ENCODE results near the gene SIPA1L3.

Gene SIPA1L3

GRCh38 chr19:38003438-38004185 is 96.6 kb downstream of the SIPA1L3 start:
- DNase-seq = no peak

GRCh38 chr19:38004186-38004520 is 97.1 kb downstream of the SIPA1L3 start:
- no peak for DNase-seq

- no peak for DNase-seq
These were observed 97.7 kb downstream of the SIPA1L3 start for GRCh38 chr19:38004521-38005223.

- no peak for DNase-seq
These were observed 98.2 kb downstream of the SIPA1L3 start for GRCh38 chr19:38005224-38005614.

GRCh38 chr19:38006361-38007045 is 99.5 kb downstream of the SIPA1L3 start:
- no peak for DNase-seq

- no peak for DNase-seq
These were observed 102.7 kb downstream of the SIPA1L3 start for GRCh38 chr19:38009650-38010242.

- DNase-seq = no peak
These were observed 104.4 kb downstream of the SIPA1L3 start for GRCh38 chr19:38011426-38011825.

- no peak for DNase-seq
These were observed 105.3 kb downstream of the SIPA1L3 start for GRCh38 chr19:38012290-38012689.

- no peak for DNase-seq
These were observed 105.9 kb downstream of the SIPA1L3 start for GRCh38 chr19:38012944-38013343.

GRCh38 chr19:38013913-38014580 is 107.0 kb downstream of the SIPA1L3 start:
- no peak for DNase-seq

- no peak for DNase-seq
These were observed 108.2 kb downstream of the SIPA1L3 start for GRCh38 chr19:38015216-38015615.

- DNase-seq = no peak
These were observed 108.8 kb downstream of the SIPA1L3 start for GRCh38 chr19:38015761-38016160.

- no peak for DNase-seq
These were observed 110.6 kb downstream of the SIPA1L3 start for GRCh38 chr19:38017401-38018151.

GRCh38 chr19:38018694-38019395 is 111.8 kb downstream of the SIPA1L3 start:
- no peak for DNase-seq

- no peak for DNase-seq
These were observed 112.4 kb downstream of the SIPA1L3 start for GRCh38 chr19:38019396-38019724.

- DNase-seq = no peak
These were observed 113.3 kb downstream of the SIPA1L3 start for GRCh38 chr19:38020311-38020710.

GRCh38 chr19:38021352-38021751 is 114.3 kb downstream of the SIPA1L3 start:
- no peak for DNase-seq

- DNase-seq = no peak
These were observed 116.0 kb downstream of the SIPA1L3 start for GRCh38 chr19:38022791-38023670.

GRCh38 chr19:38023671-38024541 is 116.9 kb downstream of the SIPA1L3 start:
- DNase-seq = no peak
